Measurements from ENCODE around the gene NRP2. TPM values are rescaled to one million over a fixed set of nuclear protein-coding genes. Genes with fewer than 3 reads are reported as not detected.

Gene NRP2
- total RNA-seq, 1 donor from 2014 or later: 76.7 TPM

- TF ChIP-seq CTCF (IDR thresholded peaks at IDR 0.05; ENCODE audit: insufficient read depth, low read depth, low read length): no peak
- TF ChIP-seq EZH2 (IDR thresholded peaks at IDR 0.05; ENCODE audit: insufficient read depth, low read length): no peak
- Mint-ChIP-seq H3K4me3 (ENCODE audit: unreplicated experiment) (no peak overlapping the region), H3K36me3 (ENCODE audit: low read depth, unreplicated experiment) (no peaks in the 10 kb centered on the region), H3K9me3 (ENCODE audit: unreplicated experiment) (no peaks in the 10 kb centered on the region), H3K4me1 (ENCODE audit: low read depth, unreplicated experiment) (peaks cover 25% of the 10 kb centered on the region), H3K27ac (ENCODE audit: unreplicated experiment) (no peak overlapping the region), H3K27me3 (ENCODE audit: low read depth, unreplicated experiment) (no peaks in the 10 kb centered on the region)
- no peak for DNase-seq (ENCODE audit: low read depth)
- Histone ChIP-seq H3K9ac (ENCODE audit: low read length) (no peak overlapping the region), H3K79me2 (ENCODE audit: insufficient read depth, low read length) (peaks cover 36% of the 10 kb centered on the region), H3K4me1 (ENCODE audit: insufficient read depth, low read length) (peaks cover 5% of the 10 kb centered on the region), H3K9me3 (ENCODE audit: insufficient read depth, low read depth, low read length) (no peaks in the 10 kb centered on the region), H3K27me3 (ENCODE audit: insufficient read depth, low read length) (no peaks in the 10 kb centered on the region), H3K4me2 (ENCODE audit: low read length) (no peak overlapping the region), H3K36me3 (ENCODE audit: insufficient read depth, low read length) (no peaks in the 10 kb centered on the region), H2AFZ (ENCODE audit: low read depth, low read length) (no peak overlapping the region), H4K20me1 (ENCODE audit: insufficient read depth, low read length) (peaks cover 23% of the 10 kb centered on the region), H3K27ac (ENCODE audit: low read depth, low read length) (no peak overlapping the region), H3K4me3 (ENCODE audit: insufficient read depth, low read depth, low read length) (no peak overlapping the region)
- no peak for FAIRE-seq
Observed at GRCh38 chr2:205680903-205681302, 1.4 kb upstream of the NRP2 start.

- Histone ChIP-seq H2AFZ (ENCODE audit: low read depth, low read length) (peak overlapping the region; percentile 33), H3K9me3 (ENCODE audit: insufficient read depth, low read depth, low read length) (no peaks in the 10 kb centered on the region), H3K79me2 (ENCODE audit: insufficient read depth, low read length) (peaks cover 43% of the 10 kb centered on the region), H3K36me3 (ENCODE audit: insufficient read depth, low read length) (no peaks in the 10 kb centered on the region), H3K27me3 (ENCODE audit: insufficient read depth, low read length) (no peaks in the 10 kb centered on the region), H3K4me3 (ENCODE audit: insufficient read depth, low read depth, low read length) (peak overlapping the region; percentile 80), H3K4me1 (ENCODE audit: insufficient read depth, low read length) (peaks cover 7% of the 10 kb centered on the region), H3K9ac (ENCODE audit: low read length) (peak overlapping the region; percentile 92), H4K20me1 (ENCODE audit: insufficient read depth, low read length) (peaks cover 30% of the 10 kb centered on the region), H3K4me2 (ENCODE audit: low read length) (peak overlapping the region; percentile 92), H3K27ac (ENCODE audit: low read depth, low read length) (peak overlapping the region; percentile 43)
- Mint-ChIP-seq H3K4me1 (ENCODE audit: low read depth, unreplicated experiment) (peaks cover 25% of the 10 kb centered on the region), H3K27ac (ENCODE audit: unreplicated experiment) (peak overlapping the region; percentile 42), H3K9me3 (ENCODE audit: unreplicated experiment) (no peaks in the 10 kb centered on the region), H3K4me3 (ENCODE audit: unreplicated experiment) (peak overlapping the region; percentile 89), H3K36me3 (ENCODE audit: low read depth, unreplicated experiment) (no peaks in the 10 kb centered on the region), H3K27me3 (ENCODE audit: low read depth, unreplicated experiment) (no peaks in the 10 kb centered on the region)
- no peak for FAIRE-seq
- no peak for DNase-seq (ENCODE audit: low read depth)
- TF ChIP-seq CTCF (IDR thresholded peaks at IDR 0.05; ENCODE audit: insufficient read depth, low read depth, low read length): no peak
- TF ChIP-seq EZH2 (IDR thresholded peaks at IDR 0.05; ENCODE audit: insufficient read depth, low read length): no peak
Observed at GRCh38 chr2:205681401-205682238, 681 bp upstream of the NRP2 start.

GRCh38 chr2:205682971-205683501, 735 bp downstream of the NRP2 start:
- DNase-seq (ENCODE audit: low read depth) (no peak), FAIRE-seq (no peak)
- Histone ChIP-seq H3K79me2 (ENCODE audit: insufficient read depth, low read length) (peaks cover 57% of the 10 kb centered on the region), H3K4me2 (ENCODE audit: low read length) (peak overlapping the region; percentile 92), H2AFZ (ENCODE audit: low read depth, low read length) (no peak overlapping the region), H3K9me3 (ENCODE audit: insufficient read depth, low read depth, low read length) (no peaks in the 10 kb centered on the region), H3K4me3 (ENCODE audit: insufficient read depth, low read depth, low read length) (peak overlapping the region; percentile 80), H3K27me3 (ENCODE audit: insufficient read depth, low read length) (no peaks in the 10 kb centered on the region), H3K27ac (ENCODE audit: low read depth, low read length) (peak overlapping the region; percentile 79), H4K20me1 (ENCODE audit: insufficient read depth, low read length) (peaks cover 37% of the 10 kb centered on the region), H3K9ac (ENCODE audit: low read length) (peak overlapping the region; percentile 92), H3K4me1 (ENCODE audit: insufficient read depth, low read length) (peaks cover 18% of the 10 kb centered on the region), H3K36me3 (ENCODE audit: insufficient read depth, low read length) (peaks cover 4% of the 10 kb centered on the region)
- H3K36me3 Mint-ChIP-seq (ENCODE audit: low read depth, unreplicated experiment): peaks cover 2% of the 10 kb centered on the region
- H3K9me3 Mint-ChIP-seq (ENCODE audit: unreplicated experiment): no peaks in the 10 kb centered on the region
- TF ChIP-seq EZH2 (IDR thresholded peaks at IDR 0.05; ENCODE audit: insufficient read depth, low read length) (no peak), CTCF (IDR thresholded peaks at IDR 0.05; ENCODE audit: insufficient read depth, low read depth, low read length) (no peak)
- H3K4me3 Mint-ChIP-seq (ENCODE audit: unreplicated experiment): peak overlapping the region; percentile 91
- H3K27me3 Mint-ChIP-seq (ENCODE audit: low read depth, unreplicated experiment): no peaks in the 10 kb centered on the region
- peaks cover 27% of the 10 kb centered on the region for H3K4me1 Mint-ChIP-seq (ENCODE audit: low read depth, unreplicated experiment)
- H3K27ac Mint-ChIP-seq (ENCODE audit: unreplicated experiment): peak overlapping the region; percentile 84

Measured in astrocyte (in vitro differentiated cells and primary cell).